ENCODE data around the gene C5orf15.

The C5orf15 gene

GRCh38 chr5:133925269-133925668 lies 43.2 kb downstream of the C5orf15 start:
- H3K4me3 ChIP-seq (replicated peaks; ENCODE audit: insufficient read depth, low read length): no peak overlapping the region
- H3K27me3 ChIP-seq (ENCODE audit: insufficient read depth, poor library complexity, severe bottlenecking): no peaks in the 10 kb centered on the region
- no peak overlapping the region for H3K27ac ChIP-seq (replicated peaks)
- no peak for DNase-seq (ENCODE audit: low read depth in 1 of 2, low spot score in 1 of 2)
- TF ChIP-seq SPI1 (IDR thresholded peaks at IDR 0.05; ENCODE audit: borderline replicate concordance, low read depth) (no peak), REST (IDR thresholded peaks at IDR 0.05; ENCODE audit: insufficient replicate concordance, low read depth) (no peak), GABPA (IDR thresholded peaks at IDR 0.05; ENCODE audit: low read depth) (no peak), POLR2AphosphoS5 (IDR thresholded peaks at IDR 0.05; ENCODE audit: low read depth) (no peak), CTCF (IDR thresholded peaks at IDR 0.05; ENCODE audit: insufficient read depth, low read length) (no peak)

- no peak for DNase-seq (ENCODE audit: low read depth in 1 of 2, low spot score in 1 of 2)
- TF ChIP-seq SPI1 (IDR thresholded peaks at IDR 0.05; ENCODE audit: borderline replicate concordance, low read depth) (no peak), POLR2AphosphoS5 (IDR thresholded peaks at IDR 0.05; ENCODE audit: low read depth) (no peak), CTCF (IDR thresholded peaks at IDR 0.05; ENCODE audit: insufficient read depth, low read length) (no peak), REST (IDR thresholded peaks at IDR 0.05; ENCODE audit: insufficient replicate concordance, low read depth) (no peak), GABPA (IDR thresholded peaks at IDR 0.05; ENCODE audit: low read depth) (no peak)
Measured at GRCh38 chr5:133924221-133924920, 44.1 kb downstream of the C5orf15 start.

GRCh38 chr5:133921979-133922378 lies 46.4 kb downstream of the C5orf15 start:
- TF ChIP-seq POLR2AphosphoS5 (IDR thresholded peaks at IDR 0.05; ENCODE audit: low read depth): no peak
- TF ChIP-seq GABPA (IDR thresholded peaks at IDR 0.05; ENCODE audit: low read depth): no peak
- TF ChIP-seq CTCF (IDR thresholded peaks at IDR 0.05; ENCODE audit: insufficient read depth, low read length): no peak
- TF ChIP-seq SPI1 (IDR thresholded peaks at IDR 0.05; ENCODE audit: borderline replicate concordance, low read depth): no peak
- no peaks in the 10 kb centered on the region for H3K27me3 ChIP-seq (ENCODE audit: insufficient read depth, poor library complexity, severe bottlenecking)
- no peak overlapping the region for H3K4me3 ChIP-seq (replicated peaks; ENCODE audit: insufficient read depth, low read length)
- no peak overlapping the region for H3K27ac ChIP-seq (replicated peaks)
- no peak for DNase-seq (ENCODE audit: low read depth in 1 of 2, low spot score in 1 of 2)

More at GRCh38 chr5:133924221-133924920, 44.1 kb downstream of the C5orf15 start:
- no peak overlapping the region for H3K4me3 ChIP-seq (replicated peaks; ENCODE audit: insufficient read depth, low read length)
- no peak overlapping the region for H3K27ac ChIP-seq (replicated peaks)
- H3K27me3 ChIP-seq (ENCODE audit: insufficient read depth, poor library complexity, severe bottlenecking): no peaks in the 10 kb centered on the region

All from HL-60 (cell line).